ENCODE measurements around the gene FGF10.

FGF10 gene

DNA sequence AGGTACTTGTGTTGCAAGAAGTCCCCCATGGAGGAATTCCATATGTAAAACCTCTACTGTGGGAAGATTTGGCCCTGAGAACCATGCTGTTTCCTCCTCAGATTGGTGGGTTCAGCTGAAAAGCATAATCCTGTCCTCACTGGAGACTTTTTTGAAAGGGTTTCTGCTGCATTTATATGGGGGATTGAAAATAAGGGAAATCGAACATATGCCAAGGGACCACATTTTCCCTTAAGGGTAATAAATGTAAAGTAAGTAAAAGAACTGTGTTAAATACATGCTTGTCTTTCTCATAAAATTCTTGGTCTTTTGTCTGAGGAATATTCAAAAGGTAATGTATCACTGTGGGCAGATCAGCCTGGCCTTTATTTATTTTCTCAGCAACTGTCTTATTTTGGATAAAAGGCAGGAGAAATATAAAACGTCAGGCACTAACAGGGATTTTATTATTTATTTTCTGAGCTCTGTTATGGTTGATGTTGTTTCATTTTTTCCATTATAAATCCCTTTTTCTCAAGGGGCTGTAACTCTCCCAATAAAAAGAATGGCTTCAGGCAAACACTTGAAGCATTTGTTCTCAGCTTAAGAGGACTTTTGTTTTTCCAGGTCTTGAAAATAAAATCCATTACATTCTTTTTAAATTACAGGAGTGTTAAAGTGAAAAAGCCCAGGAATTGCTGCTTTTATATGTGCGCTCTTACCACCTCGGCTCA is 131.4 kb downstream of the FGF10 start:
- no peak for TF ChIP-seq POLR2AphosphoS5 (IDR thresholded peaks at IDR 0.05; ENCODE audit: low read depth, low read length)
- TF ChIP-seq FOXP2 (optimal IDR thresholded peaks at IDR 0.05; ENCODE audit: borderline replicate concordance, extremely low read depth, extremely low read length, insufficient read depth): no peak
- TF ChIP-seq SIN3A (IDR thresholded peaks at IDR 0.05; ENCODE audit: borderline replicate concordance, insufficient read depth, low read length): no peak
- TF ChIP-seq TAF1 (IDR thresholded peaks at IDR 0.05; ENCODE audit: borderline replicate concordance, insufficient read depth, low read length): no peak
- TF ChIP-seq, protein P1, sequence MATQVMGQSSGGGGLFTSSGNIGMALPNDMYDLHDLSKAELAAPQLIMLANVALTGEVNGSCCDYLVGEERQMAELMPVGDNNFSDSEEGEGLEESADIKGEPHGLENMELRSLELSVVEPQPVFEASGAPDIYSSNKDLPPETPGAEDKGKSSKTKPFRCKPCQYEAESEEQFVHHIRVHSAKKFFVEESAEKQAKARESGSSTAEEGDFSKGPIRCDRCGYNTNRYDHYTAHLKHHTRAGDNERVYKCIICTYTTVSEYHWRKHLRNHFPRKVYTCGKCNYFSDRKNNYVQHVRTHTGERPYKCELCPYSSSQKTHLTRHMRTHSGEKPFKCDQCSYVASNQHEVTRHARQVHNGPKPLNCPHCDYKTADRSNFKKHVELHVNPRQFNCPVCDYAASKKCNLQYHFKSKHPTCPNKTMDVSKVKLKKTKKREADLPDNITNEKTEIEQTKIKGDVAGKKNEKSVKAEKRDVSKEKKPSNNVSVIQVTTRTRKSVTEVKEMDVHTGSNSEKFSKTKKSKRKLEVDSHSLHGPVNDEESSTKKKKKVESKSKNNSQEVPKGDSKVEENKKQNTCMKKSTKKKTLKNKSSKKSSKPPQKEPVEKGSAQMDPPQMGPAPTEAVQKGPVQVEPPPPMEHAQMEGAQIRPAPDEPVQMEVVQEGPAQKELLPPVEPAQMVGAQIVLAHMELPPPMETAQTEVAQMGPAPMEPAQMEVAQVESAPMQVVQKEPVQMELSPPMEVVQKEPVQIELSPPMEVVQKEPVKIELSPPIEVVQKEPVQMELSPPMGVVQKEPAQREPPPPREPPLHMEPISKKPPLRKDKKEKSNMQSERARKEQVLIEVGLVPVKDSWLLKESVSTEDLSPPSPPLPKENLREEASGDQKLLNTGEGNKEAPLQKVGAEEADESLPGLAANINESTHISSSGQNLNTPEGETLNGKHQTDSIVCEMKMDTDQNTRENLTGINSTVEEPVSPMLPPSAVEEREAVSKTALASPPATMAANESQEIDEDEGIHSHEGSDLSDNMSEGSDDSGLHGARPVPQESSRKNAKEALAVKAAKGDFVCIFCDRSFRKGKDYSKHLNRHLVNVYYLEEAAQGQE (IDR thresholded peaks at IDR 0.05; ENCODE audit: insufficient read depth in 1 of 2, low read depth in 2 of 2, low read length in 2 of 2): no peak

DNA sequence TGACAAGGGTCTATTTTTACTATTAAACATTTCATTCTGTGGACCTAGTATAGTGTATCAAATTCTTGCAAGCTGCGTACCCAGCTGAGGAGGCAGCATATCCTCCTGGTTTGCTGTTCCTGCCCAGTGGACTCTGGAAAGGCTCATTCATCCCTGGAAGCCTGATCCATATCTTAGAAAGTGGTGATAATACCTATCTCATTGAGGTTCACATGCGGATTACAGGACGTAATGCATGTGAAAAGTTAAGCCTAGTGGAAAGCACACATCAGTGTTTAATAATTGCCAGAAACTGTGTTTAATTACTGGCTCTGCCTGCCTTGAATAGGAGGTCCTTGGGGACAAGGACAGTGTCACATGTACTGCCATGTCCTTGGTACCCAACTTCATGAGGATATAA is 132.0 kb downstream of the FGF10 start:
- TF ChIP-seq, protein P1 (IDR thresholded peaks at IDR 0.05; ENCODE audit: insufficient read depth in 1 of 2, low read depth in 2 of 2, low read length in 2 of 2): no peak
- TF ChIP-seq TAF1 (IDR thresholded peaks at IDR 0.05; ENCODE audit: borderline replicate concordance, insufficient read depth, low read length) (no peak), POLR2AphosphoS5 (IDR thresholded peaks at IDR 0.05; ENCODE audit: low read depth, low read length) (no peak), SIN3A (IDR thresholded peaks at IDR 0.05; ENCODE audit: borderline replicate concordance, insufficient read depth, low read length) (no peak), FOXP2 (optimal IDR thresholded peaks at IDR 0.05; ENCODE audit: borderline replicate concordance, extremely low read depth, extremely low read length, insufficient read depth) (no peak)
